ENCODE data around the gene DOK6. TPM values are rescaled to one million over a fixed set of nuclear protein-coding genes. Genes with fewer than 3 reads are reported as not detected.
"Not testable (repeated sequence)": the region's sequence is repeated elsewhere in the genome, so short reads cannot be mapped to it uniquely, and the experiment has no call there.

Gene DOK6
- total RNA-seq, 4 donors from 2014 or later: 0.13 to 0.17 TPM; not detected in 2

DNA sequence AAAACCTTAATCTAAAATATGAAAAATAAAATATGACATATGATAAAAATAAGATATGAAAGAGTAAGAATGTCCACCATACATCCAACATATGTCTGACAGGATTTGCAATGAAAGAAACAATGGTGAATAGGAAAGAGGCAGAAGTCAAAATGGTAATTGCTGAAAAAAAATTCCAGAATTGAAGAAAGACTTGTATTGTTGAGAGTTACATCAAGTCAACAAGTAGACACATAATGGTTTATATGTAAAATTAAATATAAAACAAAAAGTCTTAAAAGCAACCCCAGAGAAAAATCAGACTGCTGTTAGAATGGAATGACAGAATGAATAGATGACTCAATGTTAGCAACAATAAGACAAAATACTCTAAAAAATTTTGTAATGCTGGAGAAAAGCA is 255.1 kb downstream of the DOK6 start:
- Histone ChIP-seq H3K27ac (no peak overlapping the region), H3K36me3 (no peaks in the 10 kb centered on the region), H3K4me1 (no peaks in the 10 kb centered on the region), H3K4me3 (no peak overlapping the region), H3K27me3 (no peaks in the 10 kb centered on the region), H3K9me3 (no peaks in the 10 kb centered on the region)
- intact Hi-C loops (cut with DNase I; ENCODE audit: low total_unique reads) (no loop called here), in situ Hi-C loops (cut with MboI; ENCODE audit: low sequenced_read_pairs in 4 of 4) (no loop called here)
- ATAC-seq (no peak), DNase-seq (no peak)
- TF ChIP-seq, protein P1, sequence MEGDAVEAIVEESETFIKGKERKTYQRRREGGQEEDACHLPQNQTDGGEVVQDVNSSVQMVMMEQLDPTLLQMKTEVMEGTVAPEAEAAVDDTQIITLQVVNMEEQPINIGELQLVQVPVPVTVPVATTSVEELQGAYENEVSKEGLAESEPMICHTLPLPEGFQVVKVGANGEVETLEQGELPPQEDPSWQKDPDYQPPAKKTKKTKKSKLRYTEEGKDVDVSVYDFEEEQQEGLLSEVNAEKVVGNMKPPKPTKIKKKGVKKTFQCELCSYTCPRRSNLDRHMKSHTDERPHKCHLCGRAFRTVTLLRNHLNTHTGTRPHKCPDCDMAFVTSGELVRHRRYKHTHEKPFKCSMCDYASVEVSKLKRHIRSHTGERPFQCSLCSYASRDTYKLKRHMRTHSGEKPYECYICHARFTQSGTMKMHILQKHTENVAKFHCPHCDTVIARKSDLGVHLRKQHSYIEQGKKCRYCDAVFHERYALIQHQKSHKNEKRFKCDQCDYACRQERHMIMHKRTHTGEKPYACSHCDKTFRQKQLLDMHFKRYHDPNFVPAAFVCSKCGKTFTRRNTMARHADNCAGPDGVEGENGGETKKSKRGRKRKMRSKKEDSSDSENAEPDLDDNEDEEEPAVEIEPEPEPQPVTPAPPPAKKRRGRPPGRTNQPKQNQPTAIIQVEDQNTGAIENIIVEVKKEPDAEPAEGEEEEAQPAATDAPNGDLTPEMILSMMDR (IDR thresholded peaks at IDR 0.05 in 4 of 5, conservative IDR thresholded peaks at IDR 0.05 in 1 of 5): no peak
- TF ChIP-seq POLR2A (IDR thresholded peaks at IDR 0.05): no peak

DNA sequence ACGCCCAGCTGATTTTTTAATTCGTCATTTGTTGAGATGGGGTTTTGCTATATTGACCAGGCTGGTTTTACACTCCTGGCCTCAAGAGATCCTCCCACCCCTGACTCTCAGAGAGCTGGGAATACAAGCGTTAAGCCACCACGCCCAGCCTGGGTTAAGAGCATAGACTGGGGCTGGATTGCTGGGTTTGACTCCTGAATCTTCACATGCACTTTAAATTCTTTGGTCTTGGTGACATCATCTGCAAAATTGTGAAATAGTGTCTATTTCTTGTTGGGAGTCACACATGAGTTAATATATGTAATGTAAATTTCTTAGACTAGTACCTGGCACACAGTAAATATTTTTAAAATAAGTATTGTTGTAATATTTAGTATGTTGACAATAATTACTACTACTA is 257.4 kb downstream of the DOK6 start:
- no peaks in the 10 kb centered on the region for H3K9me3 ChIP-seq
- no peaks in the 10 kb centered on the region for H3K27me3 ChIP-seq
- no peak for DNase-seq
- TF ChIP-seq, protein P1 (IDR thresholded peaks at IDR 0.05 in 4 of 5, conservative IDR thresholded peaks at IDR 0.05 in 1 of 5): no peak
- TF ChIP-seq POLR2A (IDR thresholded peaks at IDR 0.05): no peak
- no peak overlapping the region for H3K27ac ChIP-seq
- H3K4me3 ChIP-seq: no peak overlapping the region
- no peaks in the 10 kb centered on the region for H3K36me3 ChIP-seq
- intact Hi-C loops (cut with DNase I; ENCODE audit: low total_unique reads): no loop called here
- ATAC-seq: no peak
- in situ Hi-C loops (cut with MboI; ENCODE audit: low sequenced_read_pairs in 4 of 4): no loop called here
- no peaks in the 10 kb centered on the region for H3K4me1 ChIP-seq

DNA sequence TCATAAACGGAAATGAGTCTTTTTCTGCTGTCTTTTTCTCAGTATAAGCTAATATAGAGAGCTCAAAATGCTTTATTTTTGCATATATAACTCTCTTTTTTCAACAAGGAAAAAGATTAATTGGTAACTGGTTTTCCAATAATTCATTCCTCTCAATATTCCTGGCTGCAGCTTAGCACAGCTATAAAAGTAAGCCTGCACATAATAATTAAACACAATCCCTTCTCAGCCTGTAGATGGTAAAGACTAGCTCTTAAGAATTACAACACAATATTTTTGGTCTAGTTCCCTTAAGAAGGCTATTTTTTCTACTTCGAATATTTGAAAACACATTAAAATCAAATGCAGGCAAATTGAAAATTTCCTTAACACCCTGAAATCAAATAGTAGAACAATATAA is 258.0 kb downstream of the DOK6 start:
- no peak overlapping the region for H3K27ac ChIP-seq
- TF ChIP-seq, protein P1 (IDR thresholded peaks at IDR 0.05 in 4 of 5, conservative IDR thresholded peaks at IDR 0.05 in 1 of 5): no peak
- no peak for TF ChIP-seq POLR2A (IDR thresholded peaks at IDR 0.05)
- DNase-seq: no peak
- no peak for ATAC-seq
- in situ Hi-C loops (cut with MboI; ENCODE audit: low sequenced_read_pairs in 4 of 4): no loop called here
- H3K4me3 ChIP-seq: no peak overlapping the region
- intact Hi-C loops (cut with DNase I; ENCODE audit: low total_unique reads): no loop called here
- H3K36me3 ChIP-seq: no peaks in the 10 kb centered on the region
- no peaks in the 10 kb centered on the region for H3K27me3 ChIP-seq
- no peaks in the 10 kb centered on the region for H3K4me1 ChIP-seq
- H3K9me3 ChIP-seq: no peaks in the 10 kb centered on the region

DNA sequence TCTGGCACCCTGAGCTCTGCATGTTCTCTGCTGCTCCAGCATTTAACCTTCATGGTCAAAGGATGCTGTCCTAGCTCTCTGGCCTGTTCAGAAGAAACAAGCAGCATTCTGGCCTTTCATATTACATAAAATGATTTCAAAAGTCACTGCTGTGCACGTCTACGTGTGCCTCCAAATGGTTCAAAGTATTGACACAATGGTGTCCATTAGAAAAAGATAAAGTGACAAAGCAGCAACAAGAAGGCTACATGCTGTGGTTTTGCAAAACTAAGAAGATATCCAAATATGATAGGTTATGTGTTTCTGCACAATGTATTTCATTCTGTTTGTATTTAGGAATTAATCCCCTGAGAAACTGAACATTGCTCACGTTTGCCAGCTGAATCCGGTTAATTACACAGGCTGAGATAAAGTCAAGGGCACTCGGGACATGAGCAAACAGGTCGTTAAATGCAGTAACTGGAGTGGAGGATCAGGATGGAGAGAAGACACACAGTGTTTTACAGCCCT is 258.5 kb downstream of the DOK6 start:
- ATAC-seq: no peak
- DNase-seq: no peak
- in situ Hi-C loops (cut with MboI; ENCODE audit: low sequenced_read_pairs in 4 of 4): no loop called here
- H3K9me3 ChIP-seq: no peaks in the 10 kb centered on the region
- H3K4me3 ChIP-seq: no peak overlapping the region
- TF ChIP-seq, protein P1 (IDR thresholded peaks at IDR 0.05 in 4 of 5, conservative IDR thresholded peaks at IDR 0.05 in 1 of 5): no peak
- intact Hi-C loops (cut with DNase I; ENCODE audit: low total_unique reads): no loop called here
- H3K4me1 ChIP-seq: no peaks in the 10 kb centered on the region
- H3K27me3 ChIP-seq: no peaks in the 10 kb centered on the region
- H3K36me3 ChIP-seq: no peaks in the 10 kb centered on the region
- H3K27ac ChIP-seq: no peak overlapping the region

DNA sequence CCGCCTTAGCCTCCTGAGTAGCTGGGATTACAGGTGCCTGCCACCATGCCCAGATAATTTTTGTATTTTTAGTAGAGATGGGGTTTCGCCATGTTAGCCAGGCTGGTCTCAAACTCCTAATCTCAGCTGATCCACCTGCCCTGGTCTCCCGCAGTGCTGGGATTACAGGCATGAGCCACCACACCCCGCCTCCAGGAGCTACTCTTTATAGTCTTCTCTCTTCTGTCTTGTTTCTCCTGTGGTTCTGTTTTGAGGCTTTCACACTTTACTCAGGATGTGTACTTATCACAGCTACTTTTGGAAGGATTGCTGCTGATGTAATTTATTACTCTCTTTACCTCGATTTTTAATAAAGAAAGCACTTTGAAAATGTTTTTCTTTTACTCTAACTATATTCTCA is 261.4 kb downstream of the DOK6 start:
- ATAC-seq; in situ Hi-C loops (cut with MboI; ENCODE audit: low sequenced_read_pairs in 4 of 4); H3K9me3 ChIP-seq; DNase-seq; H3K36me3 ChIP-seq; H3K27ac ChIP-seq; intact Hi-C loops (cut with DNase I; ENCODE audit: low total_unique reads); H3K27me3 ChIP-seq; H3K4me1 ChIP-seq; H3K4me3 ChIP-seq: not testable (repeated sequence)
